ENCODE results near the gene CCDC200. TPM values are rescaled to one million over a fixed set of nuclear protein-coding genes. Genes with fewer than 3 reads are reported as not detected.

CCDC200 gene
- total and polyA plus RNA-seq, 2 of the 13 experiments (the other 11 are each of a cell fraction or from before 2014, with no cell fraction given), result not detected

DNA sequence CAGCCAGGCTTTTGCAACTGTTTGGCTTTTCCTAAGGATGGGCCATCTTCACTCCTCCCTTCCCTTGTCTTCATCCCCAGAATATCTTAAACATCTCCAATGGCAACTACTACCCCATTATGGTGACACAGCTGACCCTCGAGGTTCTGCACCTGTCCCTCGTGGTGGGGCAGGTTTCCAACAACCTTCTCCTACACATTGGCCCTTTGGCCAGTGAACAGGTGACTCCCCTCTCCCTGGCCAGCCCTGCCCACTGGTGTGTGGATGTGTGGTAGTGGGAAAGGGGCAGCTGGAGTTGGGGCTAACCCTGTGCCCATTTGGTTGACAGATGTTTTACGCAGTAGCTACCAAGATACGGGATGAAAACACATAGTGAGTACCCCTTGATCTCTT, 12.1 kb downstream of the CCDC200 start (continued):
- TF ChIP-seq ISL2 (CRISPR knock-in tag; IDR thresholded peaks at IDR 0.05) (no peak), SALL1 (CRISPR knock-in tag; IDR thresholded peaks at IDR 0.05) (no peak), BCL6 (CRISPR knock-in tag; IDR thresholded peaks at IDR 0.05) (no peak), ZNF589 (CRISPR knock-in tag; conservative IDR thresholded peaks at IDR 0.05) (peak; percentile 0; the same call in 1 of the 2 replicates), ATF7-NPFF (CRISPR knock-in tag; IDR thresholded peaks at IDR 0.05; ENCODE audit: low read depth) (peak; percentile 82; the same call in 1 of the 2 replicates), MAFF (IDR thresholded peaks at IDR 0.05; ENCODE audit: low read depth, low read length) (no peak), ATF7 (IDR thresholded peaks at IDR 0.05) (no peak), ATF7 (CRISPR knock-in tag; IDR thresholded peaks at IDR 0.05) (no peak), ZZZ3 (CRISPR knock-in tag; IDR thresholded peaks at IDR 0.05; ENCODE audit: borderline replicate concordance) (no peak; the same call in 1 of the 2 replicates), ZNF768 (CRISPR knock-in tag; IDR thresholded peaks at IDR 0.05) (0 out of 2 replicates have a peak, but pooled peaks have one; percentile 11), NFATC3 (CRISPR knock-in tag; IDR thresholded peaks at IDR 0.05) (no peak), NONO (IDR thresholded peaks at IDR 0.05) (no peak), NONO (CRISPR knock-in tag; conservative IDR thresholded peaks at IDR 0.05) (0 out of 2 replicates have a peak, but pooled peaks have one; percentile 5), MYNN (CRISPR knock-in tag; IDR thresholded peaks at IDR 0.05; ENCODE audit: low read depth) (no peak)
- TF ChIP-seq, protein P1, sequence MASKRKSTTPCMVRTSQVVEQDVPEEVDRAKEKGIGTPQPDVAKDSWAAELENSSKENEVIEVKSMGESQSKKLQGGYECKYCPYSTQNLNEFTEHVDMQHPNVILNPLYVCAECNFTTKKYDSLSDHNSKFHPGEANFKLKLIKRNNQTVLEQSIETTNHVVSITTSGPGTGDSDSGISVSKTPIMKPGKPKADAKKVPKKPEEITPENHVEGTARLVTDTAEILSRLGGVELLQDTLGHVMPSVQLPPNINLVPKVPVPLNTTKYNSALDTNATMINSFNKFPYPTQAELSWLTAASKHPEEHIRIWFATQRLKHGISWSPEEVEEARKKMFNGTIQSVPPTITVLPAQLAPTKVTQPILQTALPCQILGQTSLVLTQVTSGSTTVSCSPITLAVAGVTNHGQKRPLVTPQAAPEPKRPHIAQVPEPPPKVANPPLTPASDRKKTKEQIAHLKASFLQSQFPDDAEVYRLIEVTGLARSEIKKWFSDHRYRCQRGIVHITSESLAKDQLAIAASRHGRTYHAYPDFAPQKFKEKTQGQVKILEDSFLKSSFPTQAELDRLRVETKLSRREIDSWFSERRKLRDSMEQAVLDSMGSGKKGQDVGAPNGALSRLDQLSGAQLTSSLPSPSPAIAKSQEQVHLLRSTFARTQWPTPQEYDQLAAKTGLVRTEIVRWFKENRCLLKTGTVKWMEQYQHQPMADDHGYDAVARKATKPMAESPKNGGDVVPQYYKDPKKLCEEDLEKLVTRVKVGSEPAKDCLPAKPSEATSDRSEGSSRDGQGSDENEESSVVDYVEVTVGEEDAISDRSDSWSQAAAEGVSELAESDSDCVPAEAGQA (IDR thresholded peaks at IDR 0.05; ENCODE audit: low read depth), result no peak
- TF ChIP-seq, protein P1 (CRISPR knock-in tag; IDR thresholded peaks at IDR 0.05; ENCODE audit: borderline replicate concordance), result 0 out of 2 replicates have a peak, but pooled peaks have one; percentile 46
- TF ChIP-seq, protein P2, sequence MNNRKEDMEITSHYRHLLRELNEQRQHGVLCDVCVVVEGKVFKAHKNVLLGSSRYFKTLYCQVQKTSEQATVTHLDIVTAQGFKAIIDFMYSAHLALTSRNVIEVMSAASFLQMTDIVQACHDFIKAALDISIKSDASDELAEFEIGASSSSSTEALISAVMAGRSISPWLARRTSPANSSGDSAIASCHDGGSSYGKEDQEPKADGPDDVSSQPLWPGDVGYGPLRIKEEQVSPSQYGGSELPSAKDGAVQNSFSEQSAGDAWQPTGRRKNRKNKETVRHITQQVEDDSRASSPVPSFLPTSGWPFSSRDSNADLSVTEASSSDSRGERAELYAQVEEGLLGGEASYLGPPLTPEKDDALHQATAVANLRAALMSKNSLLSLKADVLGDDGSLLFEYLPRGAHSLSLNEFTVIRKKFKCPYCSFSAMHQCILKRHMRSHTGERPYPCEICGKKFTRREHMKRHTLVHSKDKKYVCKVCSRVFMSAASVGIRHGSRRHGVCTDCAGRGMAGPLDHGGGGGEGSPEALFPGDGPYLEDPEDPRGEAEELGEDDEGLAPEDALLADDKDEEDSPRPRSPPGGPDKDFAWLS (CRISPR knock-in tag; IDR thresholded peaks at IDR 0.05; ENCODE audit: borderline replicate concordance), result no peak
- TF ChIP-seq, protein P3, sequence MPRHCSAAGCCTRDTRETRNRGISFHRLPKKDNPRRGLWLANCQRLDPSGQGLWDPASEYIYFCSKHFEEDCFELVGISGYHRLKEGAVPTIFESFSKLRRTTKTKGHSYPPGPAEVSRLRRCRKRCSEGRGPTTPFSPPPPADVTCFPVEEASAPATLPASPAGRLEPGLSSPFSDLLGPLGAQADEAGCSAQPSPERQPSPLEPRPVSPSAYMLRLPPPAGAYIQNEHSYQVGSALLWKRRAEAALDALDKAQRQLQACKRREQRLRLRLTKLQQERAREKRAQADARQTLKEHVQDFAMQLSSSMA (CRISPR knock-in tag; IDR thresholded peaks at IDR 0.05), result no peak
- TF ChIP-seq, protein P4, sequence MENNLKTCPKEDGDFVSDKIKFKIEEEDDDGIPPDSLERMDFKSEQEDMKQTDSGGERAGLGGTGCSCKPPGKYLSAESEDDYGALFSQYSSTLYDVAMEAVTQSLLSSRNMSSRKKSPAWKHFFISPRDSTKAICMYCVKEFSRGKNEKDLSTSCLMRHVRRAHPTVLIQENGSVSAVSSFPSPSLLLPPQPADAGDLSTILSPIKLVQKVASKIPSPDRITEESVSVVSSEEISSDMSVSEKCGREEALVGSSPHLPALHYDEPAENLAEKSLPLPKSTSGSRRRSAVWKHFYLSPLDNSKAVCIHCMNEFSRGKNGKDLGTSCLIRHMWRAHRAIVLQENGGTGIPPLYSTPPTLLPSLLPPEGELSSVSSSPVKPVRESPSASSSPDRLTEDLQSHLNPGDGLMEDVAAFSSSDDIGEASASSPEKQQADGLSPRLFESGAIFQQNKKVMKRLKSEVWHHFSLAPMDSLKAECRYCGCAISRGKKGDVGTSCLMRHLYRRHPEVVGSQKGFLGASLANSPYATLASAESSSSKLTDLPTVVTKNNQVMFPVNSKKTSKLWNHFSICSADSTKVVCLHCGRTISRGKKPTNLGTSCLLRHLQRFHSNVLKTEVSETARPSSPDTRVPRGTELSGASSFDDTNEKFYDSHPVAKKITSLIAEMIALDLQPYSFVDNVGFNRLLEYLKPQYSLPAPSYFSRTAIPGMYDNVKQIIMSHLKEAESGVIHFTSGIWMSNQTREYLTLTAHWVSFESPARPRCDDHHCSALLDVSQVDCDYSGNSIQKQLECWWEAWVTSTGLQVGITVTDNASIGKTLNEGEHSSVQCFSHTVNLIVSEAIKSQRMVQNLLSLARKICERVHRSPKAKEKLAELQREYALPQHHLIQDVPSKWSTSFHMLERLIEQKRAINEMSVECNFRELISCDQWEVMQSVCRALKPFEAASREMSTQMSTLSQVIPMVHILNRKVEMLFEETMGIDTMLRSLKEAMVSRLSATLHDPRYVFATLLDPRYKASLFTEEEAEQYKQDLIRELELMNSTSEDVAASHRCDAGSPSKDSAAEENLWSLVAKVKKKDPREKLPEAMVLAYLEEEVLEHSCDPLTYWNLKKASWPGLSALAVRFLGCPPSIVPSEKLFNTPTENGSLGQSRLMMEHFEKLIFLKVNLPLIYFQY (CRISPR knock-in tag; IDR thresholded peaks at IDR 0.05; ENCODE audit: borderline replicate concordance), result no peak

Measured in HepG2 (cell line).